Endodermal cell (in vitro differentiated cells): ENCODE measurements around the gene KLLN. TPM values are rescaled to one million over a fixed set of nuclear protein-coding genes. Genes with fewer than 3 reads are reported as not detected.

Experiments
- DNase-seq: peaks from one replicate; pipeline ENCODE4 v3.0.0-alpha.2; 2017
- H3K27ac ChIP-seq: 2 replicates; pipeline ENCODE4 v1.5.1; 2013; ENCODE audit warnings: mild to moderate bottlenecking, low read depth, low read length, moderate library complexity
- H3K27me3 ChIP-seq: 2 replicates; pipeline ENCODE4 v1.6.1; 2013; ENCODE audit warnings: mild to moderate bottlenecking, low read length, moderate library complexity; ENCODE audit not compliant: insufficient read depth, control insufficient read depth, poor library complexity, severe bottlenecking
- H3K36me3 ChIP-seq: 2 replicates; pipeline ENCODE4 v1.7.0; 2013; ENCODE audit warnings: mild to moderate bottlenecking, low read length, moderate library complexity; ENCODE audit not compliant: control insufficient read depth, insufficient read depth
- H3K4me1 ChIP-seq: one replicate; pipeline ENCODE4 v1.7.0; 2013; ENCODE audit warnings: low read length; ENCODE audit not compliant: control insufficient read depth, insufficient read depth
- H3K4me3 ChIP-seq: 2 replicates; pipeline ENCODE4 v1.5.1; 2013; ENCODE audit warnings: mild to moderate bottlenecking, low read length, moderate library complexity
- H3K9ac ChIP-seq: 2 replicates; pipeline ENCODE4 v1.6.1; 2013; ENCODE audit warnings: mild to moderate bottlenecking, low read length, moderate library complexity; ENCODE audit not compliant: poor library complexity, severe bottlenecking; ENCODE audit errors: extremely low read depth
- H3K9me3 ChIP-seq: 2 replicates; pipeline ENCODE4 v1.6.1; 2013; ENCODE audit warnings: mild to moderate bottlenecking, low read length, moderate library complexity; ENCODE audit not compliant: control insufficient read depth
- H3K27ac Mint-ChIP-seq: 2 replicates; pipeline ENCODE4 v1.8.0; 2020; ENCODE audit warnings: mixed read lengths
- H3K27me3 Mint-ChIP-seq: 2 replicates; pipeline ENCODE4 v1.8.0; 2021; ENCODE audit warnings: mild to moderate bottlenecking, mixed read lengths; ENCODE audit not compliant: insufficient read depth
- H3K36me3 Mint-ChIP-seq: 2 replicates; pipeline ENCODE4 v1.8.0; 2020; ENCODE audit warnings: low read depth, mixed read lengths
- H3K4me1 Mint-ChIP-seq: 2 replicates; pipeline ENCODE4 v1.8.0; 2020; ENCODE audit warnings: mixed read lengths
- H3K4me3 Mint-ChIP-seq: 2 replicates; pipeline ENCODE4 v1.8.0; 2020; ENCODE audit warnings: mild to moderate bottlenecking, moderate library complexity, mixed read lengths
- H3K9me3 Mint-ChIP-seq: 2 replicates; pipeline ENCODE4 v1.8.0; 2020; ENCODE audit warnings: mild to moderate bottlenecking, mixed read lengths
- WGBS, 2 experiments: methylation state at CpG; one replicate each; pipeline versions ENCODE4 v1.1.5 to v1.1.7; 2013; ENCODE audit warnings: missing lambda C conversion rate in 2 of 2, mixed read lengths in 1 of 2; ENCODE audit not compliant: insufficient coverage in 1 of 2, insufficient read length in 1 of 2; 5-methylcytosine and 5-hydroxymethylcytosine counted together
- total RNA-seq, 2 donors: library from RNA; stranded (reverse); fragmentation: NEBNext Ultra II Directional in 1 of 2; extraction: Animal tissue kit (Norgen Biotek cat#: 25700) in 1 of 2; gene quantifications; 2 replicates in 1 of 2; 3 replicates in 1 of 2; pipeline ENCODE4 v1.2.1, GENCODE V29; 2021
- TF ChIP-seq, protein P1 (sequence below): fragments of 200-600 bp; sonication (generic); conservative IDR thresholded peaks from 2 replicates; pipeline ENCODE4 v1.5.0; 2021; ENCODE audit warnings: antibody characterized with exemption, mild to moderate bottlenecking

The KLLN gene
- total RNA-seq, 2 donors from 2014 or later = 0.49 to 0.51 TPM

DNA sequence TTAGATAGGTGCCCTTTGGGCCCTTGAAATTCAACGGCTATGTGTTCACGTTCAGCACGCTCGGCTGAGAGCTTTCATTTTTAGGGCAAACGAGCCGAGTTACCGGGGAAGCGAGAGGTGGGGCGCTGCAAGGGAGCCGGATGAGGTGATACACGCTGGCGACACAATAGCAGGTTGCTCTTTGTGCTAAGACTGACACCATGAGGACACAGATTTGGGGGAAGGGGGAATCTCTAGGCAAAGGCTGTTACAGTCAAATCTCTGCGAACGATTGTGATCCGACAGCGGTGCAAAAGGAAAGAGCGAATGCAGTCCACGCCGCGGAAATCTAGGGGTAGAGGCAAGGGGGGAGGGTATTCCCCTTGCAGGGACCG lies 667 bp downstream of the KLLN start:
- Mint-ChIP-seq H3K9me3 (no peaks in the 10 kb centered on the region), H3K4me1 (peaks cover 26% of the 10 kb centered on the region), H3K4me3 (peak overlapping the region; percentile 90), H3K36me3 (no peaks in the 10 kb centered on the region), H3K27ac (peak overlapping the region; percentile 96), H3K27me3 (peaks cover 5% of the 10 kb centered on the region)
- Histone ChIP-seq H3K9ac (peak overlapping the region; percentile 88), H3K9me3 (no peaks in the 10 kb centered on the region), H3K27me3 (no peaks in the 10 kb centered on the region), H3K36me3 (no peaks in the 10 kb centered on the region), H3K4me3 (peak overlapping the region; percentile 98), H3K27ac (peak overlapping the region; percentile 90), H3K4me1 (peaks cover 3% of the 10 kb centered on the region)
- WGBS, 2 experiments = 0% methylated on average over 13 to 21 of the region's 21 CpGs
- no peak for DNase-seq
- TF ChIP-seq, protein P1, sequence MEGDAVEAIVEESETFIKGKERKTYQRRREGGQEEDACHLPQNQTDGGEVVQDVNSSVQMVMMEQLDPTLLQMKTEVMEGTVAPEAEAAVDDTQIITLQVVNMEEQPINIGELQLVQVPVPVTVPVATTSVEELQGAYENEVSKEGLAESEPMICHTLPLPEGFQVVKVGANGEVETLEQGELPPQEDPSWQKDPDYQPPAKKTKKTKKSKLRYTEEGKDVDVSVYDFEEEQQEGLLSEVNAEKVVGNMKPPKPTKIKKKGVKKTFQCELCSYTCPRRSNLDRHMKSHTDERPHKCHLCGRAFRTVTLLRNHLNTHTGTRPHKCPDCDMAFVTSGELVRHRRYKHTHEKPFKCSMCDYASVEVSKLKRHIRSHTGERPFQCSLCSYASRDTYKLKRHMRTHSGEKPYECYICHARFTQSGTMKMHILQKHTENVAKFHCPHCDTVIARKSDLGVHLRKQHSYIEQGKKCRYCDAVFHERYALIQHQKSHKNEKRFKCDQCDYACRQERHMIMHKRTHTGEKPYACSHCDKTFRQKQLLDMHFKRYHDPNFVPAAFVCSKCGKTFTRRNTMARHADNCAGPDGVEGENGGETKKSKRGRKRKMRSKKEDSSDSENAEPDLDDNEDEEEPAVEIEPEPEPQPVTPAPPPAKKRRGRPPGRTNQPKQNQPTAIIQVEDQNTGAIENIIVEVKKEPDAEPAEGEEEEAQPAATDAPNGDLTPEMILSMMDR = no peak

DNA sequence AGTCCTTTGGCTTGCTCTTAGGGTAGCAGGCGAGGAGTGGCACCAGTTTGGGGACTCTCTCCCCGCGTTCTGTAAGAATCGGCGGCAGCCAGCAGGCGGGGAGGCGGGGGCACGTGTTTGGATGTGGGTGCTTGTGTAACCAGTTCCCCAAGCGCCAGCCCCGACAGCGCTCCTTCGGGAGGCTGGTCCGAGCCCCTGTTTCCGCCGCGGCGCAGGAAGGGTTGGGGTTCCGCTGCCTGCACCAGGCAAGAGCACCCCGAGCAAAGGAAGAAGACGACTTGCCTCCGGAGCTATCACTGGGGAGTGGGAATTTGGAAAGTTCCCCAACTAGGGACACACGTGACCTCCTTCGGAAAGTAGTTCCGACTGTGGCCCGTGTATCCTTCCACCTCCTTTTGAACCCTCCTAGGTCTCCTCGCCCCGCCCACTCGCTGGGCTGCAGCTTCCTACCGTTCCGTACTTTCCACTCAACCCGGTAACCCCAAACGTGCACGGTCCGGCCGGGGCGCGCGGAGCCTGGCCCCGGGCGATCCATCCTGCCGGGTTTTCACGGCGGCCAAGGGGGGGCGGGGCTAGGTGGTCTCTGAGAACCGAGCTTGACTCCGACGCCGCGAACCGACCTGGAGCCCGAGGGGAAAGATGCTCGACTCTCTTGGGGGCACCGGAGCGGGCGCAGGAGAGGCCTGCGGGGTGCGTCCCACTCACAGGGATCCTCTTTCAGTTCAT lies 1.2 kb downstream of the KLLN start:
- Histone ChIP-seq H3K9ac (peak overlapping the region; percentile 88), H3K4me3 (peak overlapping the region; percentile 98), H3K27ac (peak overlapping the region; percentile 90), H3K9me3 (no peaks in the 10 kb centered on the region), H3K4me1 (no peaks in the 10 kb centered on the region), H3K27me3 (no peaks in the 10 kb centered on the region), H3K36me3 (no peaks in the 10 kb centered on the region)
- Mint-ChIP-seq H3K27ac (peak overlapping the region; percentile 96), H3K36me3 (no peaks in the 10 kb centered on the region), H3K27me3 (peaks cover 5% of the 10 kb centered on the region), H3K4me1 (peaks cover 22% of the 10 kb centered on the region), H3K9me3 (no peaks in the 10 kb centered on the region), H3K4me3 (peak overlapping the region; percentile 90)
- TF ChIP-seq, protein P1 = no peak
- 1 to 7% methylated on average over 21 to 57 of the region's 57 CpGs for WGBS, 2 experiments
- DNase-seq = peak; percentile 98

- peak overlapping the region; percentile 96 for H3K27ac Mint-ChIP-seq
- H3K36me3 ChIP-seq = no peaks in the 10 kb centered on the region
- 18 to 47% methylated on average over 10 to 16 of the region's 16 CpGs for WGBS, 2 experiments
- peak overlapping the region; percentile 38 for H3K9ac ChIP-seq
- no peaks in the 10 kb centered on the region for H3K9me3 ChIP-seq
- H3K4me3 Mint-ChIP-seq = peak overlapping the region; percentile 90
- no peaks in the 10 kb centered on the region for H3K4me1 ChIP-seq
- H3K27me3 ChIP-seq = no peaks in the 10 kb centered on the region
- H3K9me3 Mint-ChIP-seq = no peaks in the 10 kb centered on the region
- no peak overlapping the region for H3K27ac ChIP-seq
- peaks cover 5% of the 10 kb centered on the region for H3K27me3 Mint-ChIP-seq
- TF ChIP-seq, protein P1 = peak; percentile 30
- H3K4me1 Mint-ChIP-seq = peaks cover 18% of the 10 kb centered on the region
- no peaks in the 10 kb centered on the region for H3K36me3 Mint-ChIP-seq
- peak overlapping the region; percentile 98 for H3K4me3 ChIP-seq
- no peak for DNase-seq
Observed at GRCh38 chr10:87861566-87861952, 1.8 kb downstream of the KLLN start.
